Measurements from ENCODE around the gene TMEM60.
A peak's percentile ranks its signal among the peaks of the same experiment; 100 is the strongest.

The TMEM60 gene

DNA sequence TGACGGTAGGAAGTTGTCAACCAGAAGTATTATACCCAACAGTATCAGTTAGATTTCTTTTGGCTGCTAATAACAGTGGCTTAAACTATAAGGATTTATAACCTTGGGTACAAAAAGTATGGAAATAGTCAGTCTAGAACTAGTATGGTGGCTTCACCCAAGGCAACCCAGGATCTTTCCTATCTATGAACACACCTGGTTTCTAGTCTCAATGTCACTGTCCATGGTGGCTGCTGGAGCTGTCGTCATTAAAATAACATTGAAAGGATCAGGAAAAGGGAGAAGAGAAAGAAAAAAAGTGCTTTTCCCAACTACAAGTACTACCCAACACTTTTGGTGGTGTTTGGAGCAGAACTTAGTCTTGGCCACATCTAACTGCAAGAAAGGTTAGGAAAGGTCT is 28.1 kb upstream of the TMEM60 start:
- Mint-ChIP-seq H3K27ac (no peak overlapping the region), H3K9me3 (peaks cover 39% of the 10 kb centered on the region), H3K4me1 (ENCODE audit: low read depth) (peaks cover 41% of the 10 kb centered on the region), H3K4me3 (no peak overlapping the region), H3K36me3 (ENCODE audit: low read depth) (peaks cover 53% of the 10 kb centered on the region), H3K27me3 (ENCODE audit: low read depth) (no peaks in the 10 kb centered on the region)
- DNase-seq (ENCODE audit: low spot score) = no peak

DNA sequence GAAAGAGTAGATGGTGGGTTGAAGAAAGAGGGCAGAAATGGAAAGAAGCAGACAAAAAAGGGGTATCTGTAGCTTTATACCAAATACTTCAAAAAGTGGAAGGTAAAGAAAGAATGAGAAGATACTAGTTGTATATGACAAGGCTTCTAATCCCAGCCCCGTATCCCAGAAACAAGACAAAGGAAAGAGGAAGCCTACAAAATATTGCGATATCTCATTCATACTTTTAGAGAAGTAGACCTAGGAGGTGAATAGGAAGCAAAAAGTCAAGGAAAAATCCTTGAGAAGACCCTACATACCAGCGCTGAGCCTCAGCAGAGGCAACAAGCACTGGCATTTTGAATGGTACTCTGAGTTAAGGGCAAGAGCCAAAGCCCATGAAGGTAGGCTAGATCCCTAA is 26.9 kb upstream of the TMEM60 start:
- H3K27ac Mint-ChIP-seq = no peak overlapping the region
- no peak overlapping the region for H3K4me3 Mint-ChIP-seq
- DNase-seq (ENCODE audit: low spot score) = no peak
- peaks cover 33% of the 10 kb centered on the region for H3K4me1 Mint-ChIP-seq (ENCODE audit: low read depth)
- H3K27me3 Mint-ChIP-seq (ENCODE audit: low read depth) = no peaks in the 10 kb centered on the region
- peaks cover 58% of the 10 kb centered on the region for H3K36me3 Mint-ChIP-seq (ENCODE audit: low read depth)
- peaks cover 51% of the 10 kb centered on the region for H3K9me3 Mint-ChIP-seq

DNA sequence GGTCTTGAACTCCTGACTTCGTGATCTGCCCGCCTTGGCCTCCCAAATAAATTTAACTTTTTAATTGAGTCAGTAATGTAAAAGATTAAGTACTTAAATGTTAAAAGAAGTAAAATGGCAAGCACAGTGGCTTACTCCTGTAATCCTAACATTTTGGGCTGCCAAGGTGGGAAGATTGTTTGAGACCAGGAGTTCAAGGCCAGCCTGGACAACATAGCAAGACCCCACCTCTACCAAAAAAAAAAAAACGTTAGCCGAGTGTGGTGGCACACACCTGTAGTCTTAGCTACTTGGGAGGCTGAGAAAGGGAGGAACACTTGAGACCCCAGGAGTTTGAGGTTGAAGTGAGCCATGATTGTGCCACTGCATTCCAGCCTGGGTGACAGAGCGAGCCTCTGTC is 26.4 kb upstream of the TMEM60 start:
- peaks cover 55% of the 10 kb centered on the region for H3K9me3 Mint-ChIP-seq
- DNase-seq (ENCODE audit: low spot score) = no peak
- H3K4me3 Mint-ChIP-seq = no peak overlapping the region
- peaks cover 30% of the 10 kb centered on the region for H3K4me1 Mint-ChIP-seq (ENCODE audit: low read depth)
- H3K36me3 Mint-ChIP-seq (ENCODE audit: low read depth) = peaks cover 60% of the 10 kb centered on the region
- no peak overlapping the region for H3K27ac Mint-ChIP-seq
- H3K27me3 Mint-ChIP-seq (ENCODE audit: low read depth) = no peaks in the 10 kb centered on the region

DNA sequence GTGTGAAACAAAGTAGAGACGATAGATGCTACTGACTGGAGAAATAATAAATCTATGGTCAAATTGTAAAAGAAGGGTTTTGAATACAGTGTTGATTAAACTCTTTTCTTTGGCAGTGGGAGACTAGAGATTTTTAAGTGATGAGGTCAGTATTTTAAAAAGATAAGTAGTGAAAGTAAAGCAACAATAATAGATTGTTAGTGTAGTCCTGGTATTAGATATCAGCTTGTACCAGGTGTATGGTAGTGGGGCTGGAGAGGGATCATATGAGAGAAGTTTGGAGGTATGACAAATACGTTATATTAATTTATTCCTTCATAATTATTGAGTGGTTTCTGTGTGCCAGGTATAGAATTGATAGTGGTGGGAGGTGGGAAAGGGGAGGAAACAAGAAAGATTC is 25.6 kb upstream of the TMEM60 start:
- Mint-ChIP-seq H3K27ac (peak overlapping the region; percentile 11), H3K36me3 (ENCODE audit: low read depth) (peaks cover 68% of the 10 kb centered on the region), H3K4me1 (ENCODE audit: low read depth) (peaks cover 30% of the 10 kb centered on the region), H3K27me3 (ENCODE audit: low read depth) (no peaks in the 10 kb centered on the region), H3K4me3 (no peak overlapping the region), H3K9me3 (peaks cover 64% of the 10 kb centered on the region)
- no peak for DNase-seq (ENCODE audit: low spot score)

DNA sequence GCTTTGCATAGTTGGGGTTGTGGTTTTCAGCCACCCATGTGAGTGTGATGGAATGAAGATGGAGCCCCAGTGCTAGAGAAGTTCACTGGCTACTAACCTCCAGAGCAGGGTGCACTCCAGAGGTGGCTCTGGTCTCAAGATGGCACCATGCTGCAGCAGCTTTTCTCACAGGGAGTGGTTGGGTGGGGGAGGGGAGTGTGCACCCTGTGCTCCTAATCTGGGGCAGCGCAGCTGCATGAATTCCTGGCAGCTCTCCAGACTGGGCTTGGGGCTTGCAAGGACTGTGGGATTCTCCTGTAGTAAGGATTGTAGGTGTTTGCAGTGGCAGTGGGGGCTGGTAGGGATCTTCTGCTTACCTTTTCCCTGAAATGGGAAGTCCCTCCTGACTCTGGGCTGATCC is 24.0 kb upstream of the TMEM60 start:
- Mint-ChIP-seq H3K4me1 (ENCODE audit: low read depth) (peaks cover 24% of the 10 kb centered on the region), H3K27ac (no peak overlapping the region), H3K9me3 (peaks cover 77% of the 10 kb centered on the region), H3K4me3 (no peak overlapping the region), H3K27me3 (ENCODE audit: low read depth) (no peaks in the 10 kb centered on the region), H3K36me3 (ENCODE audit: low read depth) (peaks cover 83% of the 10 kb centered on the region)
- DNase-seq (ENCODE audit: low spot score) = no peak

DNA sequence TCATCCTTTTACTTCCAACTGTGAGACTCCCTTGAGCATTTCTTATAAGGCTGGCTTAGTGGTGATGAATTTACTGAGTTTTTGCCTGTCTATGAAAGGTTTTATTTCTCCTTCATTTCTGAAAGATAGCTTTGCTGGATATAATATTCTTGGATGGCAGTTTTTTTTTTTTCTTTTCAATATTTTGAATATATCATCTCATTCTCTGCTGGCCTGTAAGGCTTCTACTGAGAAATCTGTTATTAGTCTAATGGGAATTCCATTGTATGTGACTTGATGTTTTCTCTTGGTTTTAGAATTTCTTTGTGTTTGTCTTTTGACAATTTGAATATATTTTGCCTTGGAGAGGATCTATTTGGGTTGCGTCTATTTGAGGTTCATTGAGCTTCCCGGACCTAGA is 22.7 kb upstream of the TMEM60 start:
- Mint-ChIP-seq H3K4me3 (no peak overlapping the region), H3K27ac (no peak overlapping the region), H3K9me3 (peaks cover 80% of the 10 kb centered on the region), H3K36me3 (ENCODE audit: low read depth) (peaks cover 87% of the 10 kb centered on the region), H3K4me1 (ENCODE audit: low read depth) (peaks cover 15% of the 10 kb centered on the region), H3K27me3 (ENCODE audit: low read depth) (no peaks in the 10 kb centered on the region)
- DNase-seq (ENCODE audit: low spot score) = no peak

DNA sequence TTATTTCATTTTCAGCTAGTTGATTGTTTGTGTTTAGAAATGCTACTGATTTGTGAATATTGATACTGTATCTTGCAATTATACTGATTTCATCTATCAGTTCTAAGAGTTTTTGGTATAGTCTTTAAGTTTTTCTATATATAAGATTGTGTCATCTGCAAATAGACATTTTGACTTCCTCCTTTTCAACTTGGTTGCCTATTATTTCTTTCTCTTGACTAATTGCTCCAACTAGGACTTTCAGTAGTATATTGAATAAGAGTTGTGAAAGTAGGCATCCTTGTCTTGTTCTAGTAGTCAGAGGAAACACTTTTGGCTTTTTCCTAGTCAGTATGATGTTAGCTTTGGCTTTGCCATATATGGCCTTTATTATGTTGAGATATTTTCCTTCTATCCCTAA is 20.8 kb upstream of the TMEM60 start:
- Mint-ChIP-seq H3K36me3 (ENCODE audit: low read depth) (peaks cover 85% of the 10 kb centered on the region), H3K4me3 (no peak overlapping the region), H3K4me1 (ENCODE audit: low read depth) (peaks cover 17% of the 10 kb centered on the region), H3K9me3 (peaks cover 76% of the 10 kb centered on the region), H3K27ac (no peak overlapping the region), H3K27me3 (ENCODE audit: low read depth) (no peaks in the 10 kb centered on the region)
- DNase-seq (ENCODE audit: low spot score) = no peak

DNA sequence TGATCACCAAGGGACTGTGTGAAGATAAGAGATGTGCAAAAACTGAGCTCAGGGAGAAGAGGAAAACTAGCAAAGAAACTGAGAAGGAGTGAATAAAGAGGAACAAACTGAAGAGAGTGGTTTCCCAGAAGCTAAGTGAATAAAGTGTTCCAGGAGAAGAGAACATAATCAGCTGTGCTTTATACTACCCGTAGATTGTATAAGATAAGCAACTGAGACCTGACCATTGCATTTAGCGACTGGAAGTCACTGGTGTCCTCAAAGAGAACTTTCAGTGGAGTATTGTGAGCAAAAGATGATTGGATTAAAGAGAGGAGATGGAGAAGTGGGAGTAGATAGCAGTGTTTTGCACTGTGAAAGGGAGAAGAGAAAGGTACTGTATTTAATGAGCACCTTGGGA is 14.9 kb upstream of the TMEM60 start:
- Mint-ChIP-seq H3K9me3 (peaks cover 40% of the 10 kb centered on the region), H3K4me1 (ENCODE audit: low read depth) (peaks cover 22% of the 10 kb centered on the region), H3K36me3 (ENCODE audit: low read depth) (peaks cover 57% of the 10 kb centered on the region), H3K27me3 (ENCODE audit: low read depth) (no peaks in the 10 kb centered on the region), H3K27ac (no peak overlapping the region), H3K4me3 (no peak overlapping the region)
- no peak for DNase-seq (ENCODE audit: low spot score)

DNA sequence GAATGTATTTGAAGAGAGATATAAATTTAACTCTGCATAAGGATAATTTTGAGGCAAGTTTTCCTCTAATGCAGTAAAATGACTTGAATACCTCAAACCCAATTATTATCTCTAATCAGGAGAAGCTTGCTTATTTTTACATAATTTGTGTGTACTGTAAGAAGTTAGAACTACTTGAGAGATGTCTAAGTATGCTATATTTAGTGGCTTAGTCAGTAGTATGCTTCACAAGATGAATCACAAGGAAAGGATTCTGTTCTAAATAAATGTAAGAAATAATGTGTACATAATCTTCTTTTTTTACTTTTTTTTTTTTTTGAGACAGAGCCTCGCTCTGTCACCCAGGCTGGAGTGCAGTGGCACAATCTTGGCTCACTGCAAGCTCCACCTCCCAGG is 14.1 kb upstream of the TMEM60 start:
- Mint-ChIP-seq H3K36me3 (ENCODE audit: low read depth) (peaks cover 56% of the 10 kb centered on the region), H3K4me3 (no peak overlapping the region), H3K27ac (no peak overlapping the region), H3K4me1 (ENCODE audit: low read depth) (peaks cover 22% of the 10 kb centered on the region), H3K27me3 (ENCODE audit: low read depth) (no peaks in the 10 kb centered on the region), H3K9me3 (peaks cover 42% of the 10 kb centered on the region)
- DNase-seq (ENCODE audit: low spot score) = no peak

DNA sequence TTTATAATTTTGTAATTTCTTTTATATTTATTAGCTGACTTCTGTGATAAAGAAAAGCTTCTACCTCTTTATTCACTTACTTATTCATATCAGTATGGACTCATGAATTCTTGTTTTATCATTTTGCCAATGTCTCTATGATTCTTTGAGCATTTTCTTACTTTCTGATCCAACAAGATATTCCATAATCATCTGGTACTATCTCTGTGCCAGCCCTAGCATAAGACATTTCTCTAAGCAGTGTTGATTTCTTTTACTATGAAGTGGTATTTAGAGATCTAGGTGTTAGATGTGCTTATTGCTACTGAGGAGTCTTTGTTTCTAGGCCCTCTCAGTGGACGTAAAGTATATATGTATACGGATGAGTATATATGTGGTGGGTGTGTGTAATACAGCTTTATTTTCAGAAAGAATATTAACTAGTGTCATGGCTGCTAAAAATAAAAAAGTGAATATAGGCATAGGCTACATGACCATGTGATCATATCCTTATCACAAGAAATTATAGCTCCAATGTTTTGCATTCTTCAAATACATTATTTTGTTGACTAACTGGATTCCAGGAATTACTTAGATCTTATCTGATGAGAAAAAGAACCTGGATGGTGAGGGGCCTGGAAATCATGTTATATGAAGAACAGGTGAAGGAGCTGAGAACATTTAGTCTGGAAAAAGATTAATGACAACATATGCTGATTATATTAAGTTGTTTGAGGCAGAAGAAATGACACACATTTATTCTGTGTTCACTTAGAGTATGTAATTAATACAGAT is 13.5 kb upstream of the TMEM60 start:
- H3K27me3 Mint-ChIP-seq (ENCODE audit: low read depth) = no peaks in the 10 kb centered on the region
- peaks cover 22% of the 10 kb centered on the region for H3K4me1 Mint-ChIP-seq (ENCODE audit: low read depth)
- DNase-seq (ENCODE audit: low spot score) = no peak
- no peak overlapping the region for H3K4me3 Mint-ChIP-seq
- H3K36me3 Mint-ChIP-seq (ENCODE audit: low read depth) = peaks cover 56% of the 10 kb centered on the region
- H3K9me3 Mint-ChIP-seq = peaks cover 42% of the 10 kb centered on the region
- H3K27ac Mint-ChIP-seq = no peak overlapping the region

DNA sequence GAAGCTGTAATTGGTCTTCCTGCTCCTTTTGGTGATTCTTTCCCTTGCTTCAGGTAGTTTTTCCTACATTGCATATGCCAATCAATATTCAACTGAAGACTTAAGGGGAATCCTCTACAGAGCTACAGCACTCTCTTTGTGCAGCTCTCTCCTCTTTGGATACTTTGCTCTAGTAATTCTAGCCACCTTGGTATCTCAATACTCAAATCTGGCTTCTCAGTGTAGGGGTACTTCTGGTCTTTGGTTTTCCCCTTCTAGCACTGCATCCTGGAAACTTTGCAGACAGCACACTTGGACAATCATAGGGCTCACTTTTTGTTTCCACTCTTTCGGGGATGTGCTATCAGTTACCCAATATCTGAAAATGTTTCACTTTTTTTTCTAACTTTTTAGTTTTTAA is 10.3 kb upstream of the TMEM60 start:
- peaks cover 31% of the 10 kb centered on the region for H3K4me1 Mint-ChIP-seq (ENCODE audit: low read depth)
- H3K27me3 Mint-ChIP-seq (ENCODE audit: low read depth) = no peaks in the 10 kb centered on the region
- no peak overlapping the region for H3K27ac Mint-ChIP-seq
- peaks cover 68% of the 10 kb centered on the region for H3K36me3 Mint-ChIP-seq (ENCODE audit: low read depth)
- peaks cover 54% of the 10 kb centered on the region for H3K9me3 Mint-ChIP-seq
- no peak for DNase-seq (ENCODE audit: low spot score)
- no peak overlapping the region for H3K4me3 Mint-ChIP-seq

DNA sequence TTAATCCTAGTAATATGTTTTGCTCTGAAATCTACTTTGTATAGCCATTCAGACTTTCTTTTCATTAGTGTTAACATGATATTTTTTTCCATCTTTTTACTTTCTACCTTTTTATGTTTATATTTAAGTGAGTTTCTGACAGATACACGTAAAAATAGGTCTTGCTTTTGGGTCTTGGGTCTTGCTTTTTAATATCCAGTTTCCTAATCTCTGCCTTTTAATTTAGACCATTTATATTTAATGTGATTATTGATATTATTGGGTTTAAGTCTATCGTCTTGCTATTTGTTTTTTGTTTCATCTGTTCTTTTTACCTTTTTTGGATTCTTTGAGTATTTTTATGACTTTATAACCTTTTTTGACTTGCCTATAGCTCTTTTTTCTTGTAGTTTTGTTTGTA is 8.2 kb upstream of the TMEM60 start:
- Mint-ChIP-seq H3K4me1 (ENCODE audit: low read depth) (peaks cover 36% of the 10 kb centered on the region), H3K4me3 (no peak overlapping the region), H3K27me3 (ENCODE audit: low read depth) (no peaks in the 10 kb centered on the region), H3K36me3 (ENCODE audit: low read depth) (peaks cover 72% of the 10 kb centered on the region), H3K9me3 (peaks cover 57% of the 10 kb centered on the region), H3K27ac (no peak overlapping the region)
- no peak for DNase-seq (ENCODE audit: low spot score)

DNA sequence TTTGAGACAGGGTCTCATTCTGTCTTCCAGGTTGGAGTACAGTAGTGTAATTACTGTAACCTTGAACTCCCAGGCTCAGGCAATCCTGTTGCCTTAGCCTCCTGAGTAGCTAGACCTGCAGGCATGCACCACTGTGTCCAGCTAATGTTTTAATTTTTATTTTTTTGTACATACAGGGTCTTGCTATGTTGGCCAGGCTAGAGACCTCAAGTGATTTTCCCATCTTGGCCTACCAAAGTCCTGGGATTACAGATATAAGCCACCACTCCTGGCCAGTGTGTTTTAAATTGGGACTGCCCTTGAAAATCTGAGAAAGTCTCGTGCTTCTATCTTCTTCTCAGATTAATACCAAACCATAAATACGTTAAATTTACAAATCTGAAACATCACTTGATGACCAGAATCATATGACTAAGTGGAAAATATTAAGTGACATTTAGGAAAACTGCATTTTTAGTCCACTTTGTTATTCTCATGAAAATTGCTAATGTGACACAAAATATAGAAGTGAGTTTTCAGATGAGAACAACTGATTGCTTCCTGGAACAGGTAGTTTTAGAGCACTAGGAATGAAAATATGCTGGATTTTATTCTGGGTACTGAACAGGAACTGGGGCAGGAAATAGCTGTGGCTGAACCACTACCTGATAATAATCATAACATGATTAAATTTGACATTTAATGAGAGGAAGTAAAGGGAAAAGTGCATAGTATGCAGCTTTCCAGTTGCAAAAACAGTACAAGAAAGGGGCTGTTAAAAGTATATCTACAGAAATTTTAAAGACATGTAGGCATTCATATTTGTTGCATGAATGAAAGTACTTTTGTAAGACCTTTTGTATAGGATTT is 4.5 kb upstream of the TMEM60 start:
- peaks cover 49% of the 10 kb centered on the region for H3K4me1 Mint-ChIP-seq (ENCODE audit: low read depth)
- H3K9me3 Mint-ChIP-seq = peaks cover 40% of the 10 kb centered on the region
- peaks cover 76% of the 10 kb centered on the region for H3K36me3 Mint-ChIP-seq (ENCODE audit: low read depth)
- H3K4me3 Mint-ChIP-seq = peak overlapping the region; percentile 98
- peak overlapping the region; percentile 85 for H3K27ac Mint-ChIP-seq
- H3K27me3 Mint-ChIP-seq (ENCODE audit: low read depth) = no peaks in the 10 kb centered on the region
- DNase-seq (ENCODE audit: low spot score) = no peak

DNA sequence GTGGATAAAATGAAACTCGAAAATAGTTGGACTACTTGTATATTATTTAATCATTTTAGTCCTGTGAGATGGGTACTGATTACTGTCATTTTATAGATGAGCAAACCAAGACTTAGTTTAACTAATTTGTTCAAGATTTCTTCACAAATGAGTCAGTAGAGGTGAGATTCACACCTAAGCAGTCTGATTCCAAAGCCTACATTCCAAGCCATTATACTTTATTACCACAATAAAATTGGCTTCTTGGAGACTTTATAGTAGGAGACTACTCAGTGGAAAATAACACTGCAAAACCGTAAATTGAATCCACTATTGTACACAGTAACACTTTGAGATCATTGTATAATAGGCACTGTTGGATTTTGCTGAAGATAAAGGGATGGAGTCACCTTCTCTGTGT is 2.5 kb upstream of the TMEM60 start:
- H3K27me3 Mint-ChIP-seq (ENCODE audit: low read depth) = no peaks in the 10 kb centered on the region
- no peak overlapping the region for H3K27ac Mint-ChIP-seq
- DNase-seq (ENCODE audit: low spot score) = no peak
- H3K4me3 Mint-ChIP-seq = peak overlapping the region; percentile 98
- peaks cover 65% of the 10 kb centered on the region for H3K4me1 Mint-ChIP-seq (ENCODE audit: low read depth)
- peaks cover 66% of the 10 kb centered on the region for H3K36me3 Mint-ChIP-seq (ENCODE audit: low read depth)
- peaks cover 21% of the 10 kb centered on the region for H3K9me3 Mint-ChIP-seq

Data from T-helper 2 cell treated with Interferon-gamma antibody and Interleukin-4, amounts not matched to agents 5 μg/mL and 100 μg/mL, for 36 hours (primary cell).